Measurements from ENCODE around the gene SPI1. TPM values are rescaled to one million over a fixed set of nuclear protein-coding genes. Genes with fewer than 3 reads are reported as not detected.
A peak's percentile ranks its signal among the peaks of the same experiment; 100 is the strongest.

SPI1 gene
- total and polyA plus RNA-seq, 7 experiments from 2014 or later, result 0.27 to 247 (median 5.4) TPM; not detected in 2

GRCh38 chr11:47399860-47400767, 21.8 kb upstream of the SPI1 start:
- POLR2A ChIA-PET, result interaction anchor here (0.6 to 4.0 kb wide), 13 partner anchors 9 to 185 kb away, joined by 3 to 25 read pairs (median 4); partner anchors contain the start of genes DDB2, PSMC3, SLC39A13 and SPI1
- Mint-ChIP-seq H3K4me1 (peaks cover 12 to 44% (median 31%) of the 10 kb centered on the region in 7 donors), H3K27ac (peak overlapping the region; percentile 78 to 97 (median 91)), H3K4me3 (peak overlapping the region; percentile 82 to 94 (median 90)), H3K36me3 (no peaks in the 10 kb centered on the region), H3K27me3 (no peaks in the 10 kb centered on the region), H3K9me3 (no peaks in the 10 kb centered on the region)
- ATAC-seq, result peak; percentile 85
- Histone ChIP-seq H3K9me3 (ENCODE audit: control insufficient read depth in 2 of 3, low read length in 3 of 3) (no peaks in the 10 kb centered on the region), H3K4me1 (ENCODE audit: control insufficient read depth in 2 of 2, insufficient read depth in 2 of 2, low read length in 2 of 2) (peaks cover 8 to 18% of the 10 kb centered on the region in 2 donors), H3K27ac (ENCODE audit: low read depth, low read length) (peak overlapping the region; percentile 82), H3K36me3 (ENCODE audit: control insufficient read depth in 2 of 3, insufficient read depth in 3 of 3, low read length in 3 of 3) (no peaks in the 10 kb centered on the region), H3K4me3 (ENCODE audit: low read length) (peak overlapping the region; percentile 78), H3K27me3 (ENCODE audit: control insufficient read depth in 2 of 2, insufficient read depth in 2 of 2, low read length in 2 of 2) (no peaks in the 10 kb centered on the region)
- DNase-seq, result peak in 7 of 9 donors; percentile 44 to 55 (median 49)
- intact Hi-C loops (cut with micrococcal nuclease), result loop anchor here in 1 of 2 donors (10.0 kb wide), 1 partner anchor 185 kb away; the partner anchor contains the start of gene DDB2
- CTCF ChIA-PET, result interaction anchor here (0.6 to 3.0 kb wide), 3 partner anchors 8 to 27 kb away, joined by 3 to 31 read pairs (median 4); no protein-coding TSS in a partner anchor

- intact Hi-C loops (cut with micrococcal nuclease), result no loop called here
- ChIA-PET POLR2A (interaction anchor here (0.6 to 4.0 kb wide), 9 partner anchors 8 to 165 kb away, joined by 3 to 24 read pairs (median 3); partner anchors contain the start of gene SLC39A13), CTCF (interaction anchor here (3.0 kb wide), 1 partner anchor 25 kb away, joined by 31 read pairs; no protein-coding TSS in a partner anchor)
- Mint-ChIP-seq H3K27me3 (no peaks in the 10 kb centered on the region), H3K4me1 (peaks cover 17 to 54% (median 40%) of the 10 kb centered on the region in 7 donors), H3K36me3 (no peaks in the 10 kb centered on the region), H3K27ac (peak overlapping the region in 8 of 9 donors; percentile 56 to 96 (median 84)), H3K4me3 (peak overlapping the region in 8 of 10 donors; percentile 20 to 82 (median 30)), H3K9me3 (no peaks in the 10 kb centered on the region)
- H3K9me3 ChIP-seq (ENCODE audit: control insufficient read depth in 2 of 3, low read length in 3 of 3), result no peaks in the 10 kb centered on the region
- no peaks in the 10 kb centered on the region for H3K27me3 ChIP-seq (ENCODE audit: control insufficient read depth in 2 of 2, insufficient read depth in 2 of 2, low read length in 2 of 2)
- H3K4me1 ChIP-seq (ENCODE audit: control insufficient read depth in 2 of 2, insufficient read depth in 2 of 2, low read length in 2 of 2), result peaks cover 23 to 34% of the 10 kb centered on the region in 2 donors
- no peak overlapping the region for H3K4me3 ChIP-seq (ENCODE audit: low read length)
- H3K36me3 ChIP-seq (ENCODE audit: control insufficient read depth in 2 of 3, insufficient read depth in 3 of 3, low read length in 3 of 3), result no peaks in the 10 kb centered on the region
- H3K27ac ChIP-seq (ENCODE audit: low read depth, low read length), result no peak overlapping the region
- no peak for DNase-seq
- no peak for ATAC-seq
Observed at GRCh38 chr11:47398551-47398950, 20.2 kb upstream of the SPI1 start.

GRCh38 chr11:47398011-47398410, 19.7 kb upstream of the SPI1 start:
- H3K36me3 Mint-ChIP-seq, result no peaks in the 10 kb centered on the region
- no peaks in the 10 kb centered on the region for H3K27me3 Mint-ChIP-seq
- POLR2A ChIA-PET, result interaction anchor here (0.9 to 3.3 kb wide), 4 partner anchors 8 to 24 kb away, joined by 3 to 21 read pairs (median 9); no protein-coding TSS in a partner anchor
- H3K27me3 ChIP-seq (ENCODE audit: control insufficient read depth in 2 of 2, insufficient read depth in 2 of 2, low read length in 2 of 2), result no peaks in the 10 kb centered on the region
- peaks cover 23 to 39% of the 10 kb centered on the region in 2 donors for H3K4me1 ChIP-seq (ENCODE audit: control insufficient read depth in 2 of 2, insufficient read depth in 2 of 2, low read length in 2 of 2)
- no peaks in the 10 kb centered on the region for H3K9me3 ChIP-seq (ENCODE audit: control insufficient read depth in 2 of 3, low read length in 3 of 3)
- H3K36me3 ChIP-seq (ENCODE audit: control insufficient read depth in 2 of 3, insufficient read depth in 3 of 3, low read length in 3 of 3), result no peaks in the 10 kb centered on the region
- H3K9me3 Mint-ChIP-seq, result no peaks in the 10 kb centered on the region
- intact Hi-C loops (cut with micrococcal nuclease), result no loop called here
- DNase-seq (no peak), ATAC-seq (no peak)
- H3K27ac Mint-ChIP-seq, result peak overlapping the region; percentile 23 to 96 (median 82)
- no peak overlapping the region for H3K27ac ChIP-seq (ENCODE audit: low read depth, low read length)
- H3K4me3 ChIP-seq (ENCODE audit: low read length), result no peak overlapping the region
- peaks cover 17 to 58% (median 42%) of the 10 kb centered on the region in 7 donors for H3K4me1 Mint-ChIP-seq
- CTCF ChIA-PET, result no interaction called here
- peak overlapping the region in 4 of 10 donors; percentile 32 to 82 (median 47) for H3K4me3 Mint-ChIP-seq

GRCh38 chr11:47396049-47396320, 17.6 kb upstream of the SPI1 start:
- DNase-seq, result no peak
- ChIA-PET CTCF (no interaction called here), POLR2A (interaction anchor here (0.7 to 3.3 kb wide), 3 partner anchors 11 to 217 kb away, joined by 4 to 21 read pairs (median 5); no protein-coding TSS in a partner anchor)
- Mint-ChIP-seq H3K9me3 (peaks cover 0 to 1% (median 0%) of the 10 kb centered on the region in 11 donors), H3K27me3 (no peaks in the 10 kb centered on the region), H3K4me1 (peaks cover 22 to 64% (median 51%) of the 10 kb centered on the region in 7 donors), H3K27ac (peak overlapping the region; percentile 85 to 96 (median 91)), H3K36me3 (no peaks in the 10 kb centered on the region), H3K4me3 (peak overlapping the region in 4 of 10 donors; percentile 35 to 76 (median 70))
- Histone ChIP-seq H3K4me1 (ENCODE audit: control insufficient read depth in 2 of 2, insufficient read depth in 2 of 2, low read length in 2 of 2) (peaks cover 23 to 39% of the 10 kb centered on the region in 2 donors), H3K4me3 (ENCODE audit: low read length) (no peak overlapping the region), H3K27ac (ENCODE audit: low read depth, low read length) (peak overlapping the region; percentile 81), H3K9me3 (ENCODE audit: control insufficient read depth in 2 of 3, low read length in 3 of 3) (no peaks in the 10 kb centered on the region), H3K27me3 (ENCODE audit: control insufficient read depth in 2 of 2, insufficient read depth in 2 of 2, low read length in 2 of 2) (no peaks in the 10 kb centered on the region), H3K36me3 (ENCODE audit: control insufficient read depth in 2 of 3, insufficient read depth in 3 of 3, low read length in 3 of 3) (no peaks in the 10 kb centered on the region)
- intact Hi-C loops (cut with micrococcal nuclease), result no loop called here
- no peak for ATAC-seq

- intact Hi-C loops (cut with micrococcal nuclease), result no loop called here
- POLR2A ChIA-PET, result interaction anchor here (2.2 to 6.1 kb wide), 6 partner anchors 8 to 30 kb away, joined by 7 to 41 read pairs (median 15); partner anchors contain the start of genes PSMC3 and SLC39A13
Observed at GRCh38 chr11:47395223-47396048, 17.1 kb upstream of the SPI1 start.

More at GRCh38 chr11:47395223-47396048, 17.1 kb upstream of the SPI1 start:
- no peak for DNase-seq
- no peak for ATAC-seq
- Mint-ChIP-seq H3K27me3 (no peaks in the 10 kb centered on the region), H3K9me3 (peaks cover 0 to 1% (median 0%) of the 10 kb centered on the region in 11 donors), H3K27ac (peak overlapping the region; percentile 85 to 96 (median 91)), H3K4me1 (peaks cover 18 to 62% (median 50%) of the 10 kb centered on the region in 7 donors), H3K36me3 (no peaks in the 10 kb centered on the region), H3K4me3 (peak overlapping the region in 9 of 10 donors; percentile 39 to 77 (median 66))
- Histone ChIP-seq H3K4me3 (ENCODE audit: low read length) (peak overlapping the region; percentile 70), H3K4me1 (ENCODE audit: control insufficient read depth in 2 of 2, insufficient read depth in 2 of 2, low read length in 2 of 2) (peaks cover 23 to 34% of the 10 kb centered on the region in 2 donors), H3K36me3 (ENCODE audit: control insufficient read depth in 2 of 3, insufficient read depth in 3 of 3, low read length in 3 of 3) (no peaks in the 10 kb centered on the region), H3K27me3 (ENCODE audit: control insufficient read depth in 2 of 2, insufficient read depth in 2 of 2, low read length in 2 of 2) (no peaks in the 10 kb centered on the region), H3K27ac (ENCODE audit: low read depth, low read length) (peak overlapping the region; percentile 81), H3K9me3 (ENCODE audit: control insufficient read depth in 2 of 3, low read length in 3 of 3) (no peaks in the 10 kb centered on the region)
- CTCF ChIA-PET, result interaction anchor here (1.5 to 4.0 kb wide), 2 partner anchors 17 to 22 kb away, joined by 5 to 33 read pairs; no protein-coding TSS in a partner anchor
